Fibroblast of pulmonary artery (primary cell): ENCODE results near the gene TRIM17.
A peak's percentile ranks its signal among the peaks of the same experiment; 100 is the strongest.

Experiments
- DNase-seq: peaks from one replicate; pipeline ENCODE4 v3.0.0-alpha.2; 2010; ENCODE audit warnings: low read depth
- H3K4me3 ChIP-seq: replicated peaks from 2 replicates; pipeline ENCODE4 v1.5.1; 2011; ENCODE audit warnings: low read depth, mild to moderate bottlenecking, control low read depth, low read length, moderate library complexity
- TF ChIP-seq, protein P1 (sequence below): IDR thresholded peaks from 2 replicates; pipeline ENCODE4 v1.5.1; 2011; ENCODE audit warnings: mild to moderate bottlenecking, control low read depth, low read length, inconsistent platforms; ENCODE audit errors: missing control alignments

Gene TRIM17

DNA sequence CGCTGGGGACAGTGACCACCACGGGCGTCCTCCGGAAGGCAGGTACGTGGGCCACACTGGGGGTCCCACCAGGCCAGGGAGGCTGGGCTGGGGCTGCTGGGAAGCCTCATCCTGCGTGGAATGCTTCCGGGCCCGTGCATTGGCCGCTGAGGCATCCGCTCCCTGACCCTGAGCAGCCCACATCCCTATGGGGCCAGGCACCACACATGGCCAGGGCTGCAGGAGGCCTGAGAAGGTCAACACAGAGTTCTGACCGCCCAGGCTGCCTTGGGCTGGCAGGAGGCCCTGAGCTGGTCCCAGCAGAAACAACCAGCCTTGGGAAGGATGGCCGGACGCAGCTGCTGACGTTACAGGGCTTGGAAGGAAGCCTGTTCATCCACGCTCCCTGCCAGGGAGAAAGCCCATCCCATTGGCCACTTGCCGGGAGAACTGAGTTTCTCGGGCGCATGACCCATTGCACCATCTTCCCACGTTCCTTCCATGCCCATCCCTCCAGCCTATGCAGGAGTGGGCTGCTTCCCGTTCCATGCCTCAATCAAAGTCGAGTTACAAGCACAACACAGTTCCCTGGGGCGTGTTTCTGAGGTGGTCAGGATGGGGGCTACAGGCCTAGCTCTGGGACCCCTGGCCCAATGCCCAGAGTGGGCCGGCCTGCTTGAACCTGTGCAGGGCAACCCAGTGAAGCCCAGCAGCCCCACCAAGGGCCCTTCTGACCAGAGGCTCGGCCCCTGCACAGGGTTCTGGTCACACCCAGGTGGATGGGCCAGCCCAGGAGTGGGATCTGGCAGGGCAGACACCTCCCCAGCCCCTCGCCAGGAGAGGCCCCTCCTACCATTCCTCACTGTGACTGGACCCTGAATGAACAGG is 41.7 kb downstream of the TRIM17 start:
- TF ChIP-seq, protein P1, sequence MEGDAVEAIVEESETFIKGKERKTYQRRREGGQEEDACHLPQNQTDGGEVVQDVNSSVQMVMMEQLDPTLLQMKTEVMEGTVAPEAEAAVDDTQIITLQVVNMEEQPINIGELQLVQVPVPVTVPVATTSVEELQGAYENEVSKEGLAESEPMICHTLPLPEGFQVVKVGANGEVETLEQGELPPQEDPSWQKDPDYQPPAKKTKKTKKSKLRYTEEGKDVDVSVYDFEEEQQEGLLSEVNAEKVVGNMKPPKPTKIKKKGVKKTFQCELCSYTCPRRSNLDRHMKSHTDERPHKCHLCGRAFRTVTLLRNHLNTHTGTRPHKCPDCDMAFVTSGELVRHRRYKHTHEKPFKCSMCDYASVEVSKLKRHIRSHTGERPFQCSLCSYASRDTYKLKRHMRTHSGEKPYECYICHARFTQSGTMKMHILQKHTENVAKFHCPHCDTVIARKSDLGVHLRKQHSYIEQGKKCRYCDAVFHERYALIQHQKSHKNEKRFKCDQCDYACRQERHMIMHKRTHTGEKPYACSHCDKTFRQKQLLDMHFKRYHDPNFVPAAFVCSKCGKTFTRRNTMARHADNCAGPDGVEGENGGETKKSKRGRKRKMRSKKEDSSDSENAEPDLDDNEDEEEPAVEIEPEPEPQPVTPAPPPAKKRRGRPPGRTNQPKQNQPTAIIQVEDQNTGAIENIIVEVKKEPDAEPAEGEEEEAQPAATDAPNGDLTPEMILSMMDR, result no peak
- no peak overlapping the region for H3K4me3 ChIP-seq
- peak; percentile 99 for DNase-seq

DNA sequence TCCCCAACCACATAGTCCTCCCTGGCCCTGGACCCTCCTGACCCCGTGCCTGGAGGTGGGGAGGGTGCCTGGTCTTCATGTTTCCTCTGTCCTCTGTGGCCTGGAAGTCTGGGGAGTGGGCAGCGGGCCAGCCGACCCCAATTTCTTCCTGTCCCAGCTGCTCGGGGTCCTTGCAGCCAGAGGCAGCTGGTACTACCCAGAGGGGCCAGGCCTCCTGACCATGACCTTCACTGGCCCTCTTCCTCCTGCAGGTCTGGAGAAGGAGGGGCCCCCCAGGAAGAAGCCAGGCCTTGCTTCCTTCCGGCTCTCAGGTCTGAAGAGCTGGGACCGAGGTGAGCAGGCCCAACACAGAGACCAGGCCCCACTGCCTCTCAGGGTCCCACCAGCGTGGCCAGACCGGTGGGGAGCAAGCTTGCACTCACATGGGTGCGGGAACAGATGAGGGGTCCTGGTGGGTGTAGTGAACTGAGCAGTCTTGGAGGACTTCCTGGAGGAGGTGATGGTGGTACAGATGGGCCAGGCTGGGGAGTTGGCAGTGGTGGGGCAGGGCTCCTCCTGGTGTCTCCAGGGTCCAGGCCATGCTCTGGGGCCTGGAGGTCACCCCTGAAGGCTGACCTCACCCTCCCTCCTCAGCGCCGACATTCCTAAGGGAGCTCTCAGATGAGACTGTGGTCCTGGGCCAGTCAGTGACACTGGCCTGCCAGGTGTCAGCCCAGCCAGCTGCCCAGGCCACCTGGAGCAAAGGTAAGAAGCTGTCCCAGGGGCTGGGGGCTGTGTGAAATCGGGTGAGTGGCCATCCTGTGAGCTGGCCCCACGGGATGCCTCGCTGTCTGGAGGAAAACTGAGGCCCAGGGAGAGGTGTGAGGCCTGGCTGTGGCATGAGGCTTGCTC is 42.7 kb downstream of the TRIM17 start:
- H3K4me3 ChIP-seq, result no peak overlapping the region
- TF ChIP-seq, protein P1, result no peak
- DNase-seq, result no peak

DNA sequence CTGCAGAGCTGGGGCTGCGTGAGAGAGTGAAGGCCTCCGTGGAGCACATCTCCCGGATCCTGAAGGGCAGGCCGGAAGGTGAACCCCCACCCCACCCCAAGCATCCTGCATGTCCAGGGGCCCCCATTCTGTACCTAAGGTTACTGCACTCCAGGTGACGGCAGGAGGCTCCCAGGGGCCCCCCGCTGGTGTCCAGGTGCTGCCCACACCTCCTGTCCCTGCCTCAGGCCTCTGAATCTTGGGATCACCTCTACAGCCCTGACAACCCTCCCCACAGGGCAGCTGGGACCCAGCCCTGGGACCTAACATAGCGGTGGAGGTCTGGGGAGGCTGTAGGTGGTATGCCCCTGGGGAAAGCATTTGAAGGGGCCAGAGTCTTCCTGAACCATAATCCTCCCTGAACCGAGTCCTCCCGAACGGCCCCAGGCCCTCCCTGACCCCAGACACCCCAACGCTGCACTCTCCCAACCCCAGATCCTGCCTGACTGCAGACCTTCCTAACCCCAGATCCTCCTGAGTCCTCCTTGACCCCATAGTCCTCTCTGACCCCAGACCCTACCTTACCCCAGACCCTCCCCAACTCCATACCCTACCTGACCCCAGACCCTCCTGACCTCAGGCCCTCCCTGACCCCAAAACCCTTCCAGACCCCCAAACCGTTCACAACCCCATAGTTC is 43.5 kb downstream of the TRIM17 start:
- DNase-seq, result no peak
- H3K4me3 ChIP-seq, result no peak overlapping the region
- TF ChIP-seq, protein P1, result no peak

DNA sequence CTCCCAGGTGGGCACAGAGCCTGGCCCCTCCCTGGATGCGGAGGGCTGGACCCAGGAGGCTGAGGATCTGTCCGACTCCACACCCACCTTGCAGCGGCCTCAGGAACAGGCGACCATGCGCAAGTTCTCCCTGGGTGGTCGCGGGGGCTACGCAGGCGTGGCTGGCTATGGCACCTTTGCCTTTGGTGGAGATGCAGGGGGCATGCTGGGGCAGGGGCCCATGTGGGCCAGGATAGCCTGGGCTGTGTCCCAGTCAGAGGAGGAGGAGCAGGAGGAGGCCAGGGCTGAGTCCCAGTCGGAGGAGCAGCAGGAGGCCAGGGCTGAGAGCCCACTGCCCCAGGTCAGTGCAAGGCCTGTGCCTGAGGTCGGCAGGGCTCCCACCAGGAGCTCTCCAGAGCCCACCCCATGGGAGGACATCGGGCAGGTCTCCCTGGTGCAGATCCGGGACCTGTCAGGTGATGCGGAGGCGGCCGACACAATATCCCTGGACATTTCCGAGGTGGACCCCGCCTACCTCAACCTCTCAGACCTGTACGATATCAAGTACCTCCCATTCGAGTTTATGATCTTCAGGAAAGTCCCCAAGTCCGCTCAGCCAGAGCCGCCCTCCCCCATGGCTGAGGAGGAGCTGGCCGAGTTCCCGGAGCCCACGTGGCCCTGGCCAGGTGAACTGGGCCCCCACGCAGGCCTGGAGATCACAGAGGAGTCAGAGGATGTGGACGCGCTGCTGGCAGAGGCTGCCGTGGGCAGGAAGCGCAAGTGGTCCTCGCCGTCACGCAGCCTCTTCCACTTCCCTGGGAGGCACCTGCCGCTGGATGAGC is 44.3 kb downstream of the TRIM17 start:
- no peak for DNase-seq
- TF ChIP-seq, protein P1, result no peak
- H3K4me3 ChIP-seq, result no peak overlapping the region

DNA sequence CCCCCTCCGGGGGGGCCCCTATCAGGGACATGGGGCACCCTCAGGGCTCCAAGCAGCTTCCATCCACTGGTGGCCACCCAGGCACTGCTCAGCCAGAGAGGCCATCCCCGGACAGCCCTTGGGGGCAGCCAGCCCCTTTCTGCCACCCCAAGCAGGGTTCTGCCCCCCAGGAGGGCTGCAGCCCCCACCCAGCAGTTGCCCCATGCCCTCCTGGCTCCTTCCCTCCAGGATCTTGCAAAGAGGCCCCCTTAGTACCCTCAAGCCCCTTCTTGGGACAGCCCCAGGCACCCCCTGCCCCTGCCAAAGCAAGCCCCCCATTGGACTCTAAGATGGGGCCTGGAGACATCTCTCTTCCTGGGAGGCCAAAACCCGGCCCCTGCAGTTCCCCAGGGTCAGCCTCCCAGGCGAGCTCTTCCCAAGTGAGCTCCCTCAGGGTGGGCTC is 44.9 kb downstream of the TRIM17 start:
- TF ChIP-seq, protein P1, result no peak
- DNase-seq, result no peak
- H3K4me3 ChIP-seq, result no peak overlapping the region
